ENCODE data around the gene NME4.
"Not testable (repeated sequence)": the region's sequence is repeated elsewhere in the genome, so short reads cannot be mapped to it uniquely, and the experiment has no call there.

Gene NME4

DNA sequence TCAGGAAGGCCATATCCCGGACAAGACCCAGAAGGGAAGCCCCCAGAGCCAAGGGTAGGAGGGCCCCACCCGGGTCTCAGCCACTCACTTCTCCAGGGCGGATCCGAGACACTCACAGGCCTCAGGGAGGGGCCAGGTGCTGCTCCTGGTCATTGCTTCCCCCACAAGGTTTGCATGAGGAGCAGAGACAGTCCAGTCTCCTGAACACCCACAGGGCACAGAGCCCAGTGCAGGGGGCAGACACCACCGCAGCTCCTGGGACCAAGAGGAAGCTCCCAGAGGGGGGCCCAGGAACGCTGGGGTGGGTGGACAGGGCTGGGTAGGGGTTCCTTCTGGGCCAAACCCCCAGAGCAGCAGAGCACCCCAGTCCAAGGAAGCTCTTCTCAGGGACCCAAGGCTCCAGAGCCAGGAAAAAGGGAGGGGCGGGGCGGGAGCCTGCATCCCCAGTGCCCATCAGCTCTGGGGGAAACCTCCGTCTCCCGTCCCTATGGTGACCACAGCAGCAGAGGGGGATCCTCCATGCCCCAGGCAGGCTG lies 26.0 kb upstream of the NME4 start:
- Mint-ChIP-seq H3K9me3 (no peaks in the 10 kb centered on the region), H3K4me1 (peaks cover 22% of the 10 kb centered on the region), H3K36me3 (peaks cover 30% of the 10 kb centered on the region), H3K4me3 (peak overlapping the region; percentile 85), H3K27ac (peak overlapping the region; percentile 97)
- DNase-seq (ENCODE audit: low spot score in 2 of 2) (no peak), ATAC-seq (no peak)

DNA sequence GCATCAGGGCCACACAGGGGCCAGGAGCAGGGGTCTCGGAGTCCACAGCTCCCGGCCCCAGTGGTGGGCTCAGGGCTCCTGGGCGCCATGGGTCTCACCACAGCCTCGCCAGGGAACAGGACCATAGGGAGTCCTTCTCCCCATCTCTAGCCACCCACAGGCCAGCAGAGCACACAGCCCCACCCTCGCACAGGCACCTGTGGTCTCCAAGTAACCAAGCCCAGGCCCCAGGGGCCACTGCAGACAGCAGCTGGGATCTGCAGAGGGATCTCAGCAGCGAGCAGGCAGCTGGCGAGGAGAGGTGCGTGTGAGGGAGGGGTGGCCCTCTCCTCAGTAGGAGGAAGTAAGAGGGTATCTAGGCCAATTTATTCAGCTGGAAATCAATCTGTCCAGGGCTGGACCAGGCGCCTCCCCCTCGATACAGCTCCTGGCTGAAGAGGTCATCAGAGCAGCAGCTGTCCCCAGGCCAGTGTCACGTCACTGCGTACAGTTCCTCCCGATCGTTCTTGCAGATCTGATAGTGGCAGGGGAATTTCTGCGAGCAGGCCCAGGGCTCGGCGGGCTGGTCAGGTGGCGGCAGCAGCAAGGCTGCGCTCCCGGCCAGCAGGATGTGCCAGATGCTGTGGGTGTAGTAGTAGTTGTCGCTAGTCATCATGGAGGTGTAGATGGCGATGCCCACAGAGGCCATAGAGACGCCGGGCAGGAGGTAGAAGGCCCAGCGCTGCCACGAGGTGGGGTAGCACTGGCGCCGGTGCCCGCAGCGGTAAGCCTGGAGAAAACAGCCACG lies 25.3 kb upstream of the NME4 start:
- ATAC-seq, result no peak
- peaks cover 29% of the 10 kb centered on the region for H3K36me3 Mint-ChIP-seq
- no peaks in the 10 kb centered on the region for H3K9me3 Mint-ChIP-seq
- no peak overlapping the region for H3K4me3 Mint-ChIP-seq
- DNase-seq (ENCODE audit: low spot score in 2 of 2), result no peak
- H3K27ac Mint-ChIP-seq, result no peak overlapping the region
- H3K4me1 Mint-ChIP-seq, result peaks cover 22% of the 10 kb centered on the region

- peaks cover 22% of the 10 kb centered on the region for H3K4me1 Mint-ChIP-seq
- ATAC-seq, result no peak
- no peaks in the 10 kb centered on the region for H3K9me3 Mint-ChIP-seq
- H3K36me3 Mint-ChIP-seq, result peaks cover 22% of the 10 kb centered on the region
- DNase-seq (ENCODE audit: low spot score in 2 of 2), result no peak
- H3K4me3 Mint-ChIP-seq, result no peak overlapping the region
- no peak overlapping the region for H3K27ac Mint-ChIP-seq
Observed at GRCh38 chr16:372302-372983, 24.6 kb upstream of the NME4 start.

GRCh38 chr16:373020-373598 lies 23.9 kb upstream of the NME4 start:
- Mint-ChIP-seq H3K27ac (no peak overlapping the region), H3K36me3 (peaks cover 22% of the 10 kb centered on the region), H3K4me1 (peaks cover 22% of the 10 kb centered on the region), H3K4me3 (no peak overlapping the region), H3K9me3 (no peaks in the 10 kb centered on the region)
- ATAC-seq (no peak), DNase-seq (ENCODE audit: low spot score in 2 of 2) (no peak)

- ATAC-seq, result no peak
- Mint-ChIP-seq H3K27ac (no peak overlapping the region), H3K36me3 (peaks cover 18% of the 10 kb centered on the region), H3K4me3 (no peak overlapping the region), H3K4me1 (peaks cover 22% of the 10 kb centered on the region), H3K9me3 (no peaks in the 10 kb centered on the region)
- DNase-seq (ENCODE audit: low spot score in 2 of 2), result no peak
Observed at GRCh38 chr16:373848-374615, 23.0 kb upstream of the NME4 start.

- Mint-ChIP-seq H3K9me3 (no peaks in the 10 kb centered on the region), H3K36me3 (peaks cover 14% of the 10 kb centered on the region), H3K4me1 (peaks cover 19% of the 10 kb centered on the region), H3K27ac (no peak overlapping the region), H3K4me3 (no peak overlapping the region)
- DNase-seq (ENCODE audit: low spot score in 2 of 2), result no peak
- no peak for ATAC-seq
Observed at GRCh38 chr16:374616-374926, 22.4 kb upstream of the NME4 start.

- Mint-ChIP-seq H3K4me3 (no peak overlapping the region), H3K4me1 (peaks cover 17% of the 10 kb centered on the region), H3K27ac (no peak overlapping the region), H3K36me3 (peaks cover 11% of the 10 kb centered on the region), H3K9me3 (no peaks in the 10 kb centered on the region)
- ATAC-seq (no peak), DNase-seq (ENCODE audit: low spot score in 2 of 2) (no peak)
Observed at GRCh38 chr16:375212-375611, 21.8 kb upstream of the NME4 start.

GRCh38 chr16:375927-376816 lies 20.8 kb upstream of the NME4 start:
- Mint-ChIP-seq H3K9me3 (no peaks in the 10 kb centered on the region), H3K4me1 (peaks cover 13% of the 10 kb centered on the region), H3K4me3 (no peak overlapping the region), H3K27ac (no peak overlapping the region), H3K36me3 (peaks cover 6% of the 10 kb centered on the region)
- ATAC-seq, result no peak
- no peak for DNase-seq (ENCODE audit: low spot score in 2 of 2)

DNA sequence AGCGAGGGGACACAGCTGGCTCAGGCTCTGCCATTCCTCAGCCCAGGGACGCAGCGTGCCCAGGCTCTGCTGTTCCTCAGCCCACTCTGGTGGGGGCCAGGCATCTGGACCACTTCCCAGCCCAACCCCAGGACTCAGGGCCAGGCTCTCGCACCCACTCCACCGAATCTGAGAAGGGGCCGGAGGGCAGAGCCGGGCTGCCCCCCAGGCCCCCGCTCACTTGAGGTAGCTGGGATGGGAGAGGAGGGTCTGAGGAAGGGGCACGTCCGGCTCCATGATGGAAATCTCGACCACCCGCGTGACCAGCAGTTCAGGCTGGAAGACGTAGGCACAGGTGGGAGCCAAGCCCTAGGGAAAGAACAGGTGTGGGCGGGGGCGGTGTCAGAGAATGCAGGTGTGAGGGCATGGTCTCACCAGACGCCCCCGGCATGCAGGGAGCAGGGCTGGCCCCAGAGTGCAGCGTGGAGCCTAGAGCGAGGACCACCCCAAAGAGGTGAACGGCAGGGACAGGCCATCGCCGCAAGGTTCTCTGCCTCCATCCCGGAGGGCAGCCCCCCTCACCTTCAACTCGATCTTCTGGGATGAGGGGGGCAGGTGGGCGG lies 20.1 kb upstream of the NME4 start:
- Mint-ChIP-seq H3K9me3 (no peaks in the 10 kb centered on the region), H3K4me3 (no peak overlapping the region), H3K4me1 (peaks cover 10% of the 10 kb centered on the region), H3K36me3 (peaks cover 6% of the 10 kb centered on the region), H3K27ac (no peak overlapping the region)
- no peak for ATAC-seq
- DNase-seq (ENCODE audit: low spot score in 2 of 2), result no peak

DNA sequence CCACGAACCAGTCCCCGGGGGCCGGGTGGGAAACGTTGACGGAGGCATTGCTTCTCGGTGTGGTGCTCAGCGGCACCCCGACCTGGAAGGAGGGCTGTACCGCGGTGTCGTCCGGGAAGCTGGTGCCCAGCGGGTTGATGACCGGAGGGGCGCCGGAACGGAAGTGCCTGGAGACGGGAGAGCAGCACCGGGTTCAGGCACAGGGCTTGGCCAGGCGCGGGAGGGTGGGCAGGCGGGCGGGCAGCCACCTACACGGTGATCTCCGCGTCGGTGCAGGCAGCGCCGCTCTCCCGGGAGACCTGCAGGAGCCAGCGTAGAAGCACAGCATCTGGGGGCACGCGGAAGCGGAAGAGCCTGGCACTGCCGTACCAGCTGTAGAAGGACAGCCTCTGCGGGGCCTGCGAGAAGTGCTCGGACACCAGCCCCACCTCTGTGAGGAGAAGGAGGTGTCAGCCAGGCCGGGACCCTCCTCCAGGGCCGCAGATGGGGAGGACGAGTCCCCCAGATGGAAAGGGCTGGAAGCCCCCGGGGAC lies 19.5 kb upstream of the NME4 start:
- ATAC-seq (no peak), DNase-seq (ENCODE audit: low spot score in 2 of 2) (no peak)
- no peaks in the 10 kb centered on the region for H3K9me3 Mint-ChIP-seq
- H3K4me3 Mint-ChIP-seq, result no peak overlapping the region
- H3K27ac Mint-ChIP-seq, result no peak overlapping the region
- peaks cover 7% of the 10 kb centered on the region for H3K4me1 Mint-ChIP-seq
- H3K36me3 Mint-ChIP-seq, result peaks cover 6% of the 10 kb centered on the region

DNA sequence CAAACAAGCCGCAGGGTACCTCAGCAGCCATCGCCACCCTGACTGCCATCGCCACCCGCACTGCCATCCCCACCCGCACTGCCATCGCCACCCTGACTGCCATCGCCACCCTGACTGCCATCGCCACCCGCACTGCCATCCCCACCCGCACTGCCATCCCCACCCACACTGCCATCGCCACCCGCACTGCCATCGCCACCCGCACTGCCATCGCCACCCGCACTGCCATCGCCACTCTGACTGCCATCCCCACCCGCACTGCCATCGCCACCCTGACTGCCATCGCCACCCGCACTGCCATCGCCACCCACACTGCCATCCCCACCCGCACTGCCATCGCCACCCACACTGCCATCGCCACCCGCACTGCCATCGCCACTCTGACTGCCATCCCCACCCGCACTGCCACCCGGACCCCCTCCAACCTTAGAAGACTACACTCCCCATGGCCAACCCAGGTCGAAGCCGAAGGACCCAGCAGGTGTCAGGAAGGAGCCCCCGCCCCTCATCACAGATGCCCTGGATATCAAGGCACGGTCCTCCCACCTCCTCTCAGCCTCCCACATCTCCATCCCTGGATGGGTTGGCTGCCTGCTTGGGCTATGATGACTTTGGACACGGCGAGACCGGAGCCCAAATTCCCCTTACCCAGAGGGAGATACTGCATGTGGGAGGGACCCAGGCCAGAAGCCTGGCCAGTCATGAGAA lies 18.7 kb upstream of the NME4 start:
- ATAC-seq, result not testable (repeated sequence)
- H3K27ac Mint-ChIP-seq, result peak overlapping the region; percentile 32

DNA sequence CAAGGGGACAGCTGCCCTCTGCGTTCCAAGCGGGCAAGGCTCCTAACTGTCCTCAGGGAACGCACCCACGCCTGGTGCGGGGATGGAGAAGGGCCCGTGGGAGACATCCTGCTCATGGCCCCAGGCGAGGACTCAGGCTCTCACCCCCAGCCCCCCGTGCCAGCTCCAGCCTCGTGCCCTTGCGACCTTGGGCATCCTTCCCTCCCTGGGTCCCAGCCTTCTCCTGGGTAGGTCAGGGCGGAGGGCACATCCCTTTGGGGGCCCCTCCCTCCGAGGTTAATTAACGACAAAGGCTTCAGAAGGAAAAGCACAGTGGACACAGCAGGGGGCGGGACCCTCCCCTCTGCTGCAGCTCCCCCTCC lies 18.2 kb upstream of the NME4 start:
- Mint-ChIP-seq H3K4me1 (peaks cover 18% of the 10 kb centered on the region), H3K36me3 (peaks cover 6% of the 10 kb centered on the region), H3K4me3 (no peak overlapping the region), H3K27ac (peak overlapping the region; percentile 32), H3K9me3 (no peaks in the 10 kb centered on the region)
- DNase-seq (ENCODE audit: low spot score in 2 of 2) (no peak), ATAC-seq (no peak)

More for the DNA sequence above, 18.7 kb upstream of the NME4 start:
- peaks cover 14% of the 10 kb centered on the region for H3K4me1 Mint-ChIP-seq
- not testable (repeated sequence) for H3K9me3 Mint-ChIP-seq; DNase-seq (ENCODE audit: low spot score in 2 of 2); H3K4me3 Mint-ChIP-seq; H3K36me3 Mint-ChIP-seq

DNA sequence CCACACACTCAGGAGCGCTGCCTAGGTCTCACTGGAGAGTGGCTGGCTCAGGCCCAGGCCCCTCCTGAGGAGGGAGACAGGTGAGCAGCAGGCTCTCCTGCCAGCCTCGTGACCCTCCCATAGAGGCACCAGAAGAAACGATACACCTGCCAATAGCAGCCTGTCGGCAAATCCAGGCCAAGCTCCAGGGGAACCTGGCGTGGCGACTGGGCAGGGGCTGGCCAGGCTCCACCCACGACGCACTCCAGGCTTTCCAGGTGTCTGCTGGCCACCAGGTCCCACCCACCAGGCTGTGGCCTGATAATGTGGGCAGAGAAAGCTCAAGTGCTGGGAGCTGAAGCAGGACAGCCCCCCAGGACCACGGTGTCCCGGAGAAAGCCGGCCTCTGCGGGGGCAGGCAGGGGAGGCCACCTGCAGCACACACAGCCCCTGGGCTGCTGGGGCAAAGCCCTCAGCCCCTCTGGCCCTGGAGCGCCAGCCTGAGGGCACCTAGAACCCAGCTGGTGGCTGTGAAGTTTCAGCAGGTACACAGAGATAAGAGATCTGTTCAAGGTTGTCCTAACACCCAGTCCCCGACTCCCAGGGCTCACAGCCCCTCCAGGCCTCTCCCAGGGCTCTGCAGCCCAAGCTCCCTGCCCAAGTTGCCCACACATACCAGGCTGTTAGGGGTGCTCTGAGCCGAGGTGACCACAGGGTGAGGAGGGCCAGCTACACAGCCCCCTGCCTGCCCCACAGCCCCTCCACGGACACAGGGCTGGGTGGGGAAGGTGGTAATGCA lies 17.6 kb upstream of the NME4 start:
- H3K27ac Mint-ChIP-seq, result peak overlapping the region; percentile 82
- ATAC-seq (no peak), DNase-seq (ENCODE audit: low spot score in 2 of 2) (no peak)
- H3K4me3 Mint-ChIP-seq, result peak overlapping the region; percentile 60
- peaks cover 18% of the 10 kb centered on the region for H3K4me1 Mint-ChIP-seq
- no peaks in the 10 kb centered on the region for H3K9me3 Mint-ChIP-seq
- peaks cover 6% of the 10 kb centered on the region for H3K36me3 Mint-ChIP-seq

Data from stimulated activated effector memory CD8-positive, alpha-beta T cell treated with anti-CD3 and anti-CD28 coated beads, Interleukin-12 subunit alpha, Interleukin-12 subunit beta, amount 100 ng/mL, for 72 hours (primary cell).